Panc1 (cell line): ENCODE data around the gene COG2. TPM values are rescaled to one million over a fixed set of nuclear protein-coding genes. Genes with fewer than 3 reads are reported as not detected.

ENCODE experiments used
- ATAC-seq: fragments of 200-7000 bp; cut with Tn5 transposase; 2 replicates; pipeline ENCODE4 v1.9.1; 2020; ENCODE audit warnings: mild to moderate bottlenecking, moderate library complexity
- BruUV-seq: library from RNA; stranded (reverse); fragments of 400-500 nt; replicated peaks from 2 replicates; lab custom pipeline; 2021; lab: Mats Ljungman, UMichigan
- CTCF ChIA-PET: fragments of 300-600 bp; sonication (Branson Sonifier 250); formaldehyde crosslinking; loops from one replicate; lab custom pipeline; 2022; ENCODE audit warnings: antibody characterized with exemption; lab: Charles Lee
- POLR2A ChIA-PET: fragments of 300-600 bp; sonication (Branson Sonifier 250); formaldehyde crosslinking; loops from one replicate; lab custom pipeline; 2022; ENCODE audit warnings: antibody characterized with exemption; lab: Charles Lee
- DNase-seq: peaks from one replicate; pipeline ENCODE4 v3.0.0-alpha.2; 2010; ENCODE audit warnings: low read depth, low spot score
- H3K27ac ChIP-seq: 2 replicates; pipeline ENCODE4 v1.5.1; 2011; ENCODE audit warnings: mild to moderate bottlenecking, low read length, inconsistent platforms
- H3K27me3 ChIP-seq: fragments of 200-500 bp; sonication (Bioruptor generic); 2 replicates; pipeline ENCODE4 v1.6.0; 2014; ENCODE audit warnings: low read length, inconsistent platforms; ENCODE audit not compliant: control insufficient read depth, insufficient read depth
- H3K36me3 ChIP-seq: fragments of 200-500 bp; sonication (Bioruptor generic); 2 replicates; pipeline ENCODE4 v1.5.1; 2014; ENCODE audit warnings: inconsistent platforms, mild to moderate bottlenecking, low read length, moderate library complexity; ENCODE audit not compliant: control insufficient read depth, insufficient read depth
- H3K4me1 ChIP-seq: 2 replicates; pipeline ENCODE4 v1.5.1; 2011; ENCODE audit warnings: inconsistent platforms, mild to moderate bottlenecking, low read length, moderate library complexity; ENCODE audit not compliant: control insufficient read depth, insufficient read depth
- H3K4me3 ChIP-seq, 2 experiments: 2 replicates each; pipeline ENCODE4 v1.5.1; 2011 to 2012; ENCODE audit warnings: low read depth in 2 of 2, low read length in 2 of 2, mild to moderate bottlenecking in 2 of 2, inconsistent platforms in 1 of 2, moderate library complexity in 1 of 2
- H3K9me3 ChIP-seq: fragments of 200-500 bp; sonication (Bioruptor generic); 2 replicates; pipeline ENCODE4 v1.5.1; 2014; ENCODE audit warnings: low read depth, mild to moderate bottlenecking, inconsistent platforms, low read length, moderate library complexity; ENCODE audit not compliant: control insufficient read depth, insufficient read depth
- POLR2AphosphoS5 ChIP-seq: IDR thresholded peaks from 2 replicates; pipeline ENCODE4 v1.6.1; 2012; ENCODE audit warnings: mild to moderate bottlenecking, low read depth, low read length, moderate library complexity
- SIN3A ChIP-seq: IDR thresholded peaks from 2 replicates; pipeline ENCODE4 v1.6.1; 2012; ENCODE audit warnings: low read depth, mild to moderate bottlenecking, low read length, moderate library complexity, borderline replicate concordance; ENCODE audit not compliant: insufficient read depth
- TCF7L2 ChIP-seq: IDR thresholded peaks from 2 replicates; pipeline ENCODE4 v1.6.1; 2011; ENCODE audit warnings: mild to moderate bottlenecking, low read depth, low read length, inconsistent platforms
- in situ Hi-C: cut with HindIII; loops from 2 replicates; pipeline ENCODE4 v1.10.0; 2016; ENCODE audit warnings: low sequenced_read_pairs, low pct_unique_long_range_greater_than_20kb
- intact Hi-C: fragments of 100-400 bp; cut with micrococcal nuclease; formaldehyde crosslinking; loops from one replicate; pipeline ENCODE4 v1.10.0; 2022; ENCODE audit not compliant: unreplicated experiment
- total RNA-seq: library from RNA; stranded (reverse); gene quantifications from one replicate; pipeline ENCODE4 v1.2.1, GENCODE V29; 2021; ENCODE audit not compliant: unreplicated experiment
- TF ChIP-seq, protein P1 (sequence below), 2 experiments: IDR thresholded peaks; 2 replicates each; pipeline ENCODE4 v1.6.1; 2011 to 2012; ENCODE audit warnings: low read depth in 2 of 2, control low read depth in 1 of 2, low read length in 1 of 2, mild to moderate bottlenecking in 1 of 2, moderate library complexity in 1 of 2; ENCODE audit not compliant: insufficient read depth in 1 of 2
- TF ChIP-seq, protein P2 (sequence below): fragments of 450-650 bp; IDR thresholded peaks from 2 replicates; pipeline ENCODE4 v1.5.1; 2017; ENCODE audit warnings: mild to moderate bottlenecking

Gene COG2
- total RNA-seq, 1 experiment from 2014 or later, result 20.5 TPM

DNA sequence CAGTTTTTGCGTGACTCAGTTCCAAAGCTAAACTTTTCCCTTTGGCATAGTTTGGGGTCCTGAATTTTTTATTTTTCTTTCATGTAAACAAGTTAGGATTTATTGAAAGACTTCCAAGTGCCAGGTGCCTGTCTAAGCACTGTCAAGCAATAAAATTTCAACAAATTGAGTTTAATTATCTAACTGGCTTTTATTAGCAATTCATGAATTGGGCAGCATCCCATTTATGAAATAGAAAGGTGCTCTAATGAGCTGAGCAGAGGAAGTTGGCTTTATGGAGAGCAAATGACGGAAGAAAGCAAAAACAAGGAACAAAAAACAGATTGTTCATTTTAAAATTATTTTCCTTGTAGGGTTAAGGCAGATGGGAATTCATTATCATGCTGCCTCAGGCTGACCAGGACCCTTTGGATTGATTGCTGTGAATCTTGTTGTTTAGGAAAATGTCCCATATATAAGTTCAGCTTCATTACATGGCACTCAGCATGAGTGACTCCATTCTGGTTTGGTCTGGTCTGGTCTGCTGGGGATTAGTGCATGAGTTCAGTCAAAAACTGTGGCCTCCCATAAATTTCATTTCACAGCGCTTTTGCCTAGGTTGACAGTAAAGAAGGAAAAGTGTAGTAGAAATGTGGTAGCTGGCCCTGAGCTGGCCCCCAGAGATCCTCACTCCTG, 21.5 kb upstream of the COG2 start:
- H3K4me1 ChIP-seq, result no peaks in the 10 kb centered on the region
- no peak overlapping the region for H3K4me3 ChIP-seq
- TF ChIP-seq TCF7L2, result no peak
- TF ChIP-seq, protein P1, sequence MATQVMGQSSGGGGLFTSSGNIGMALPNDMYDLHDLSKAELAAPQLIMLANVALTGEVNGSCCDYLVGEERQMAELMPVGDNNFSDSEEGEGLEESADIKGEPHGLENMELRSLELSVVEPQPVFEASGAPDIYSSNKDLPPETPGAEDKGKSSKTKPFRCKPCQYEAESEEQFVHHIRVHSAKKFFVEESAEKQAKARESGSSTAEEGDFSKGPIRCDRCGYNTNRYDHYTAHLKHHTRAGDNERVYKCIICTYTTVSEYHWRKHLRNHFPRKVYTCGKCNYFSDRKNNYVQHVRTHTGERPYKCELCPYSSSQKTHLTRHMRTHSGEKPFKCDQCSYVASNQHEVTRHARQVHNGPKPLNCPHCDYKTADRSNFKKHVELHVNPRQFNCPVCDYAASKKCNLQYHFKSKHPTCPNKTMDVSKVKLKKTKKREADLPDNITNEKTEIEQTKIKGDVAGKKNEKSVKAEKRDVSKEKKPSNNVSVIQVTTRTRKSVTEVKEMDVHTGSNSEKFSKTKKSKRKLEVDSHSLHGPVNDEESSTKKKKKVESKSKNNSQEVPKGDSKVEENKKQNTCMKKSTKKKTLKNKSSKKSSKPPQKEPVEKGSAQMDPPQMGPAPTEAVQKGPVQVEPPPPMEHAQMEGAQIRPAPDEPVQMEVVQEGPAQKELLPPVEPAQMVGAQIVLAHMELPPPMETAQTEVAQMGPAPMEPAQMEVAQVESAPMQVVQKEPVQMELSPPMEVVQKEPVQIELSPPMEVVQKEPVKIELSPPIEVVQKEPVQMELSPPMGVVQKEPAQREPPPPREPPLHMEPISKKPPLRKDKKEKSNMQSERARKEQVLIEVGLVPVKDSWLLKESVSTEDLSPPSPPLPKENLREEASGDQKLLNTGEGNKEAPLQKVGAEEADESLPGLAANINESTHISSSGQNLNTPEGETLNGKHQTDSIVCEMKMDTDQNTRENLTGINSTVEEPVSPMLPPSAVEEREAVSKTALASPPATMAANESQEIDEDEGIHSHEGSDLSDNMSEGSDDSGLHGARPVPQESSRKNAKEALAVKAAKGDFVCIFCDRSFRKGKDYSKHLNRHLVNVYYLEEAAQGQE (IDR thresholded peaks at IDR 0.05; ENCODE audit: insufficient read depth in 1 of 2, low read depth in 2 of 2, low read length in 1 of 2), result no peak
- TF ChIP-seq SIN3A, result no peak
- TF ChIP-seq, protein P2, sequence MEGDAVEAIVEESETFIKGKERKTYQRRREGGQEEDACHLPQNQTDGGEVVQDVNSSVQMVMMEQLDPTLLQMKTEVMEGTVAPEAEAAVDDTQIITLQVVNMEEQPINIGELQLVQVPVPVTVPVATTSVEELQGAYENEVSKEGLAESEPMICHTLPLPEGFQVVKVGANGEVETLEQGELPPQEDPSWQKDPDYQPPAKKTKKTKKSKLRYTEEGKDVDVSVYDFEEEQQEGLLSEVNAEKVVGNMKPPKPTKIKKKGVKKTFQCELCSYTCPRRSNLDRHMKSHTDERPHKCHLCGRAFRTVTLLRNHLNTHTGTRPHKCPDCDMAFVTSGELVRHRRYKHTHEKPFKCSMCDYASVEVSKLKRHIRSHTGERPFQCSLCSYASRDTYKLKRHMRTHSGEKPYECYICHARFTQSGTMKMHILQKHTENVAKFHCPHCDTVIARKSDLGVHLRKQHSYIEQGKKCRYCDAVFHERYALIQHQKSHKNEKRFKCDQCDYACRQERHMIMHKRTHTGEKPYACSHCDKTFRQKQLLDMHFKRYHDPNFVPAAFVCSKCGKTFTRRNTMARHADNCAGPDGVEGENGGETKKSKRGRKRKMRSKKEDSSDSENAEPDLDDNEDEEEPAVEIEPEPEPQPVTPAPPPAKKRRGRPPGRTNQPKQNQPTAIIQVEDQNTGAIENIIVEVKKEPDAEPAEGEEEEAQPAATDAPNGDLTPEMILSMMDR, result no peak
- H3K27ac ChIP-seq, result no peak overlapping the region
- no peak for ATAC-seq
- H3K9me3 ChIP-seq, result no peaks in the 10 kb centered on the region
- no peak for DNase-seq
- in situ Hi-C loops (no loop called here), intact Hi-C loops (no loop called here)
- no TSS peak for BruUV-seq
- H3K36me3 ChIP-seq, result no peaks in the 10 kb centered on the region
- CTCF ChIA-PET, result no interaction called here
- POLR2A ChIA-PET, result no interaction called here
- H3K27me3 ChIP-seq, result peaks cover 7% of the 10 kb centered on the region

DNA sequence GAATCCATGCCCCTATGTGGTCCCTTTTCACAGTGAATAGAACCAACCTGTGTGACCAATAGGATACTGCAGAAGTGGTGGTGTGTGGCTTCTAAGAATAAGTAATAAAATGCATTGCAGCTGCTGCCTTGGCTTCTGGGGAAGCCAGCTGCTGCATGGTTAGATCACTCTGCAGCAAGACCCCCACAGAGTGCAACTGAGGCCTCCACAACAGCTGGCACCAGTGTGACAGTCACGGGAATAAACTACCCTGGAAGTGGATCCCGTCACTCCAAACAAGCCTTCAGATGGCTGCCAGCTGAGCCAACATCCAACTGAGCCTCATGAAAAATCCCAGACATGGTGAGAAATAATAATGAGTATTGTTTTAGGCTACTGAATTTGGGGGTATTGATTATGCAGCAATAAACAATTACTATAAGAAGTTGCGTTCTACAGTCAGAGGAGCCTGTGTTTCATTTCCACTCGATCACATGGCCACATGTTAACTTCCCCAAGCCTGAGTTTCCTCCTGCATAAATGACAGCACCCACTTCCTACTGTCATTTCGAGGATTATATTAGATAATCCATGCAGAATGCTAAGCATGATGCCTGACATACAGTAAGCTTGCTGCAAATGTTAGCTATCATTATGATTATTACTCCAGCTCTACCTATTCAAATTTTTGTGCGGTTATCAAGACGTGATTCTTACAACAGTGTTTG, 20.8 kb upstream of the COG2 start:
- Histone ChIP-seq H3K27me3 (peaks cover 4% of the 10 kb centered on the region), H3K27ac (no peak overlapping the region), H3K4me3 (no peak overlapping the region), H3K4me1 (no peaks in the 10 kb centered on the region), H3K36me3 (no peaks in the 10 kb centered on the region), H3K9me3 (no peaks in the 10 kb centered on the region)
- in situ Hi-C loops, result no loop called here
- DNase-seq (no peak), ATAC-seq (no peak)
- intact Hi-C loops, result no loop called here
- BruUV-seq, result no TSS peak
- TF ChIP-seq POLR2AphosphoS5, result no peak
- TF ChIP-seq, protein P2, result no peak
- ChIA-PET CTCF (no interaction called here), POLR2A (no interaction called here)
